ENCODE results near the gene SPRN.

- no peak for TF ChIP-seq BHLHE40 (IDR thresholded peaks at IDR 0.05; ENCODE audit: low read depth, low read length)
- TF ChIP-seq EP300 (IDR thresholded peaks at IDR 0.05): no peak
- TF ChIP-seq ZSCAN20 (CRISPR knock-in tag; IDR thresholded peaks at IDR 0.05): no peak
These were observed 31.2 kb upstream of the SPRN start for GRCh38 chr10:133455611-133456031.
